ENCODE data around the gene FLYWCH2. TPM values are rescaled to one million over a fixed set of nuclear protein-coding genes. Genes with fewer than 3 reads are reported as not detected.

The FLYWCH2 gene
- total and polyA plus RNA-seq, 2 of the 13 experiments (the other 11 are each of a cell fraction or from before 2014, with no cell fraction given), result 16.9 to 19.8 TPM

- no peak for TF ChIP-seq KLF12 (CRISPR knock-in tag; IDR thresholded peaks at IDR 0.05; ENCODE audit: borderline replicate concordance)
- no peak for TF ChIP-seq HMGXB4 (CRISPR knock-in tag; IDR thresholded peaks at IDR 0.05; ENCODE audit: borderline replicate concordance in 1 of 2, low read depth in 1 of 2)
- TF ChIP-seq ZNF431 (CRISPR knock-in tag; IDR thresholded peaks at IDR 0.05; ENCODE audit: borderline replicate concordance, low read depth), result no peak
- TF ChIP-seq MED1 (CRISPR knock-in tag; IDR thresholded peaks at IDR 0.05), result no peak
- TF ChIP-seq EED (CRISPR knock-in tag; IDR thresholded peaks at IDR 0.05), result no peak
- no peak for TF ChIP-seq LCORL (IDR thresholded peaks at IDR 0.05)
- TF ChIP-seq LCORL (CRISPR knock-in tag; IDR thresholded peaks at IDR 0.05), result no peak
- no peak for TF ChIP-seq NR3C1 (CRISPR knock-in tag; IDR thresholded peaks at IDR 0.05)
- no peak for TF ChIP-seq SIX1 (CRISPR knock-in tag; IDR thresholded peaks at IDR 0.05; ENCODE audit: borderline replicate concordance)
- TF ChIP-seq HMG20B (CRISPR knock-in tag; conservative IDR thresholded peaks at IDR 0.05), result no peak
- TF ChIP-seq KLF9 (CRISPR knock-in tag; IDR thresholded peaks at IDR 0.05; ENCODE audit: low read depth), result no peak
- TF ChIP-seq ZNF577 (CRISPR knock-in tag; IDR thresholded peaks at IDR 0.05; ENCODE audit: borderline replicate concordance, low read depth), result no peak
- peak; percentile 30; the same call in 1 of the 2 replicates for TF ChIP-seq ZNF3 (CRISPR knock-in tag; IDR thresholded peaks at IDR 0.05)
- TF ChIP-seq EHMT2 (IDR thresholded peaks at IDR 0.05; ENCODE audit: borderline replicate concordance, low read depth, low read length), result peak; percentile 80
- TF ChIP-seq MIER2 (CRISPR knock-in tag; IDR thresholded peaks at IDR 0.05), result peak; percentile 96
- TF ChIP-seq CERS6 (CRISPR knock-in tag; IDR thresholded peaks at IDR 0.05), result no peak
- TF ChIP-seq ETV6 (CRISPR knock-in tag; conservative IDR thresholded peaks at IDR 0.05), result no peak
- TF ChIP-seq SAP130 (CRISPR knock-in tag; IDR thresholded peaks at IDR 0.05; ENCODE audit: low read depth), result peak; percentile 40; the same call in 1 of the 2 replicates
- no peak for TF ChIP-seq HDAC1 (CRISPR knock-in tag; IDR thresholded peaks at IDR 0.05)
- no peak for TF ChIP-seq ZBTB46 (CRISPR knock-in tag; IDR thresholded peaks at IDR 0.05; ENCODE audit: borderline replicate concordance)
- TF ChIP-seq TERF1 (CRISPR knock-in tag; IDR thresholded peaks at IDR 0.05), result no peak
- no peak for TF ChIP-seq ZNF569 (CRISPR knock-in tag; IDR thresholded peaks at IDR 0.05; ENCODE audit: borderline replicate concordance)
- TF ChIP-seq ZBTB37 (CRISPR knock-in tag; IDR thresholded peaks at IDR 0.05), result no peak
- TF ChIP-seq HOXA9 (CRISPR knock-in tag; IDR thresholded peaks at IDR 0.05; ENCODE audit: borderline replicate concordance), result no peak
Observed at GRCh38 chr16:2860826-2861567, 22.0 kb upstream of the FLYWCH2 start (continued).

Data from HepG2 (cell line).